NCI-H2196 (cell line): ENCODE results near the gene SORBS2.

Experiments
- DNase-seq: peaks from one replicate; lab custom pipeline; 2025; ENCODE audit not compliant: unreplicated experiment; lab: John Stamatoyannopoulos, UW

The SORBS2 gene

DNA sequence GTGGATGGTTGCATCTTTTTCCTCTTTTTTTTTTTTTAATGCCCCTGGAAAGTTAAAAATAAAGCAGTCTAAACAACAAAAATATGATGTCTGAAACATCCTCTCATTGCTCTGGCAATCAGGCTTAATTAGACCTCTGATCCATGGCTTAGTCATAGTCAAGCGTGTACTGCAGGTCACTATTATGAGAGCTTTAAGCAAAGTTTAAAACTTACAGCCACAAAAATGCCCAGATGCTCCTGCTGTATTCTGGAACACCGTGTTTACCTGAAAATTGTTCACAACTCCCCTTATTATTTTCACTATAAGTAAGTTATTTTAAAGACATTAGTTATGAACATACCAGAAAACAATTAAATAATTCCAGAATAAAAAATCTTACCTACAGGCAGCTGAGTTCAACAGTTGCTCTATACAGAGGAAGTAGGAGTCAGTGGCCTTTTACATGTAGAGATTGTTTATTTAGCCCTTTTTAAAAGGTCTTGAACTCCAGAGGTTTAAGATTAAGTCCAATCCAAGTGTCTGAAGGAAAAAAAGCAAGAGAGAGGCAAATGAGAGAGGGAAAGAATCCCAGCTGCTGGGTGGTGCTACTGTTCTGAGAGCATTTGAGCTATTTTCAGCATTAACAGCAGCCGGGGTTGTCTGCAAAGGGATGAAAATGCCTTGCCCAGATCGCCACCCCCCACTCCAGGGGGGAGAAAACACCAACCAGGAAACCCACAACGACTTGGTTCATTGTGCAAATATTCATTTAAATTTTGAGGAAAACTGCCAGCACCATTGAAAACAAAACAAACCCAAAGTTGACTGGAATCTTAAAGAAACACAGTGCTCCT is 36.9 kb downstream of the SORBS2 start:
- DNase-seq: no peak

DNA sequence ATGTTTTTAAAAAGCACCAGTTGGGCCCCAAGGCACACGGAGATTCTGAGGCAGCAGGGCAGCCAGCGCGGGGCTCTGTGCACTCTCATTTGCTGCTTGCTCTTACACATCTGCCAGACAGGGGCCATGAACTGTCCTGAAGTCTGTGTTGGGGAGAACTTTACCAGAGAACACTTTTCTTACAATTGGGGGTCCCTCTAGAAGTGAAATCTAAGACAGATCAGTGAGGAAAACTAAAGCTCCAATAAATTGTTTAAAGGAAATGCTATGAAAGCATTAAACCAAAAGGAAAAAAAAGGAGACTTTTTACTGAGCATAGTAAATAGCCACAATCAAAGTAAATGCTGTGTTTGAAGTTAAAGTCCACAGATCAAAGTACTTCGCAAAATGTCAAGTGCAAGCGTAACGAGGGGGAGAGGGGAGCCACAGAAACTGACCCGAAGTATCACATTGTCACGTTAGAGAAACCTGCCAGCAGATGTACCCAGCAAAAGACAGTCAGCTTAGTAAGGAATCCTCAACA is 37.8 kb downstream of the SORBS2 start:
- no peak for DNase-seq

DNA sequence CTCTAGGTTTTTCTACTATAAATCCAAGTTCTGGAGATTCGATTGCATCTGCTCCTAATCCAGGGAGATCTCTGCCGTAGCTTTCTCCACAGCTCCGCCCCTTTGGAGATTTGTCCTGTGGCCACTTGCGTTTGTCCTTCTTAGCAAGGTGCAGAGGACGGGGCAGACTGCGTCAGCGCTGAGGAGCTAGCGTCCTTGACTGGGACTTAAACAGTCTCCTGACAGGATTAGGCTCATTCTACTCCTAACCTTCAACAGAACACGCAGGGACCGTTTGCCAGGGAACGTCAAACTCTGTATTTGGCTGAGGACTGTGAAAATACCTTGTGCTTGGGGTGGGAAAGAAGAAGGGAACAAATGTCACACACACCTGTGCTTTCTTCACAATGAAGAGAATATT is 38.6 kb downstream of the SORBS2 start:
- no peak for DNase-seq

DNA sequence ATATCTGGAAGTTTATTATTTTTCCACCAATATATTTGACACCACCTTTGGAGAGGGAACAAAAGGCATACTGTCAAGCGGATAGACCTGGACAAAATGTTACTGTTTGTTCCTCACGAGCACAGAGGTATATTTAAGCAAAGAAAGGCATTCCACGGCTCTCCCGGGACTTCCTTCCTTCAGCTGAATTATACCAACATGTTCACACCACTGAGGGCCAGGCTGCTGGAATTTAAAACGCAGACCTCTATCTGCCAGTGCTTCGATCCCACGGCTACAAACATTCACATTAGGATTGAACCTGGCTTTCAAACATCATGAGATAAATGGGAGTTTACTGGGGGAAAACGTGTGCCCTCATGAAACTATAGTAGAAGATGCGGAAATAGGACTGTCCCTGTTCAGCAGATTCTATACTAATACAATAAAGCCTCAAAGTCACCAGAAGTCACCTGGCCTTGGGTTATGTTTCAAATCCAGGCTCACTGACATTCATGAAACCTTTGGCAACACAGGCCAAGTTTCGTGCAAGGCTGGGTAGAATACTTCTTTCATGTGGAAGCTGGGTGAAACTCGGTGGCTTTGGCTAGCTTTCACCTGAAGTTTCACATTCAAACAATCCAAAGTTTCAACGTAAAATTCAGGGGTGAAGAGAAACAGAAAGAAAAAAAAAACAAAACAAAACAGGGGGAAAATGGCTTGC is 39.5 kb downstream of the SORBS2 start:
- no peak for DNase-seq

DNA sequence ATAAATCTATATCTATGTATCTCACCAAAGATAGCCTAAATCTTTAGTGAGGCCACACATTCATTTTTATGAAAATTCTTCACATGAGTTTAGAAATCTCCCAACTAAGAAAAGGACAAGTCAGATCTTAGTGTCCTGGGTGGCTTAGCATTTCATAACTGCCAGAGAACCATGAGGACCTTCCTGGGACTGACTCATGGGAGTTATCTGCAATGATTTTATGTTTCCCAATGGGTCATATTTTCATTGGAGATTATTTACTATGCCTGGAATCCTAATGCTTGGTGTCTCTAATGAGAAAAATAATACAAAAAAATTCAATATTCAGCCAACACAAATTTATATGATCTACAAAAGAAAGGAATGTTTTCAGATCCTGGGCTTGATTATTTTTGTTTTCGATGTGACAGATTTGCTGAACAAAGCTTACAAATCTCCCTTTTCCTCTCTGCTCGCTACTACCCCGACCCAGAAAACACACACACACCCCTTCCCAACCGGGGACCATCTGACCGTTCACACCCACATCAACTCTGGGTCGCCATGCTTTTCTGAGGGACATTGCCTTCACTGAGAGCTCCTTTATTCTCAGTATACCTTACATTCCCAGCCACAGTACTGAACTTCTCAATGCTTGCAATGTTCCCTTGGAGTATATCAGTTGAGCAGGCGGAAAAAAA is 40.1 kb downstream of the SORBS2 start:
- DNase-seq: no peak

DNA sequence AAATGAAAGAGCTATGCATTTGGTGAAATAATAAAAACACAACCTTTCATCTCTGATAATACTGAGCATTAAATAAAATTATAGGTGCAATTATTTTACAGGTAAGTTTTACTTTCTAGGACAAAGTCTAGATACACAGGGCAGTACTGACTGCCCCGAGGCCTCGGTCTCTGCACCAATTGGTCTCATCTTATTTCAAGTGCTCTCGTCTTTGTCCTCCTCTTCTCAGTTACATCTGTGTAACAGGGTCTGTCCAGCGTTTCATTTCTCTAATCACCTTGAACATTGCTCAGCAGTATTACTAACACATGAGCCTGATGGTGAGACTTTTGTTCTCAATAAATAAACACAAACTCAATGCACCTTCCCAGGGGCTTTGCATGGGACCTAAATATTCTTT is 44.5 kb downstream of the SORBS2 start:
- no peak for DNase-seq

DNA sequence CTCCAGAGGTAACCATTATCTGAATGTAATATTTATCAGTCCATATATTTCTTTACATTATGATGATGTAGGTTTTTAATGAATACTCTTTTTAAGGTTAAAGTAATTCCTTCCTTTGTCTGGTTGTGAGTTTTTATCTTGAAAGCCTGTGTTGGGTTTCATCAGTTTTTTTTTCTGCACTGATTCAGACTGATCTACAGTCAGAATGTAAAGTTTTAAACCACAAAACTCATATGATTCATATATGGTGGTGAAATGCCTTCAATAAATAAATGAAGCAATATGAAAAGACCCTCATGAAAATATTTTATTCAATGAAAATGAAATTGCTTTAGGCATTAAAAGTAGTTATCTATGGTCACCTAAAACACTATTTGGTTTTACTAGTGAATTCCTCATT is 47.1 kb downstream of the SORBS2 start:
- no peak for DNase-seq

DNA sequence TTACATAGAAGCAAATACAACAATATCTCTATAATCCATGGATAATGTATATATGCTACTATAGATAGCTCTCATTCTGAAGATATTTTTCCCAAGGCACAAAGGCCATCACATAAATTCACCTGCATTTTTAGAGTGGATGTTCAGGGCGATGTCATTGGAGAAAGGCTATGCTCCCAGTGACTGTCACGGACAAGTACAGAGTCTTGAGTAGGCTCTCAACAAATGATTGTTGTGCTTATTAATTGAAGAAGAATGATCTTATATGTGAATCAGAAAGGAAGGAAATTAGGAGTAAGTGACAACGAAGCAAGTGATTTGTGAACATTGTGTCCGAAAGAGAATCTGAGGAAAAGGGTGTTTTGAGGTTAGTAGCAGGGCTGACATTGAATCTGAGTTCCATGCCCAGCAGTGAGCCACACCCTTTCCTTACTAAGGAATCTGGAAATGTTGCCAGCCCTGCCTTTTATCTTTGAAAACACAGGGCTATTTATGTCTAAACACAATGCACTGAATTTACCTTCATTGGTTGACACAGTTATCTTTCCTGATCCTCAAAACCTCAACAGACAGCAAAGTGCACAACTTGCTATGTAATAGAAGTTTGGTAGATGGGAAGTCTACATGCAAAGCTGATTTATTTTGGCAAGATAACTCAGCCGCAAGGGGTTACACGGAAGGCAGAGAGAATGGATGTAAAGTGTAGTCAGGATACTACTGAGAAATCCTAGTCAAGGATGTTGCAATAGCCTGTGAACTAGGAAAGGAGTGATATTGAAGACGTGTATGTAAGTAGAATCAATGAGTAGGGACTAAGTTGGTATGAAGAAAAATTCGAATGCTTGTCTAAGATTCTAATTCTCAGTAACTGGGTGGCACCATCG is 50.4 kb downstream of the SORBS2 start:
- no peak for DNase-seq

DNA sequence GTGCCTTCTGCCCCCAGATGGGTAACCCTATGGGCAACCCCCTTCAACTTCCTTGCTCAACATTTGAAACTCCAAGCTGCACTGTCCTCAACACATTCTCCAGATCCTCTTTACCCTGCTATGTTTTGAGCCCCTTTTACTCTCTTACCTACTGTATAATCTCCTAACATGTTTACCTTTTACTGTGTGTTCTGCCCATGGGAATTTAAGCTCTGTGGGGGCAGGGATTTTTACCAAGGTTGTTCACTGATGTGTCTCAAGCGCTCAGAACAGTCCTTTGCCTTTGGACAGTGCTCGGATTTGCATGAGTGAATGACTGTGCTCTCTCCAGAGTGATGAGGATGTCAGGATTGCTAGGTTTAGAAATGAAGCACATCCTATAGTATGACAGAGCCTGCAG is 53.2 kb downstream of the SORBS2 start:
- DNase-seq: no peak

DNA sequence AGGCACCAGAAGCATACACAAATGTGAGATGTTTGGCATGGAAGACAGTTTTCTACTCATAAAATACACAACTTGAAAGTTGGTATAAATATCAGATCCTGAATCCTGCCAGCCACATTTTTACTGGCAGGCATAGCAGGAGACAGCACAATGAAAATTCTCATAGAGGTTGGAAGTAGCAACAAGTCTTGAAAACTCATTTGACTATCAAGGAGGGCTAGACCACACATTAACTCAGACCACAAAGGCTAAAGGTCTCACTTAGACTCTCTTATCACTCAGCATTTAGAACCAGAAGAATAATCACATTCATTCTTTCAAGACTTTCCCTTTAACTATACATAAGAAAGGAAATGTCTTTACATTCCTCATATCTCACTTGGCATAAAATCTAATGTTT is 56.5 kb downstream of the SORBS2 start:
- DNase-seq: no peak

DNA sequence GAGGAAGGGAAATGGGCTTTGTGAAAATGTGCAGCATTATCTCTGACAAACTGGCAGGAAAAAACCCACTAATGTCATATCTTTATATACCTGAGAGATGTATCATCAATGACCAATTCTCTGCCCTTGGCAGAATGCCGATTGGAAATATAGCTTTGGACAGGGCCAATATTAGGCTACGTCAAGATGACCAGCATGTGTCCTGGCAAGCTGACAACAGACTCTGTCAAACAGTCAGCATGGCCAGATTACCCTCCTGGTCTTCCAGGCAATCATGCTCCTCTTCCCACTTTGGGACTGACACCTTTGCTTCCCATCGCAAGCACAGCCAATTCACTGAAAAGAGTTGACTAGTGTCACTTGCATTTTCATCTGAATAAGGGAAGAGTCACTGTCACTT is 57.0 kb downstream of the SORBS2 start:
- peak; percentile 5 for DNase-seq

DNA sequence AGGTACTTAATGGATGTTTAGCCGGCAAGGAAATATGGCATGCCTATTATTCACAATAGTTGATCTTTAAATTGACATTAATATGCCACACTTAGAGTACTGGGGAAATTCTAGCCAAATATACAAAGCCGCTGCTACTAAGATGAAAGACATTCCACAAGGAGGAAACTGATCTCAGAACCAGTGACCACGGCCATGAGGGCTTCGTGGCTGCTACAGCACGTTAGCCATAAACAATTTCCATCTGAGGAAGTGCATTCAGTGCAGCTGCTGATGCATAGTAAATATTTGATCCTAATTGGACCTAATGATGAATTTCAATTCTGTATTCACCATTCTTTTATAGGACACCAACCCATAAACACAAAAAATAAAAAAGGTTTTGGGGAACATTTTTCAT is 59.1 kb downstream of the SORBS2 start:
- DNase-seq: no peak

DNA sequence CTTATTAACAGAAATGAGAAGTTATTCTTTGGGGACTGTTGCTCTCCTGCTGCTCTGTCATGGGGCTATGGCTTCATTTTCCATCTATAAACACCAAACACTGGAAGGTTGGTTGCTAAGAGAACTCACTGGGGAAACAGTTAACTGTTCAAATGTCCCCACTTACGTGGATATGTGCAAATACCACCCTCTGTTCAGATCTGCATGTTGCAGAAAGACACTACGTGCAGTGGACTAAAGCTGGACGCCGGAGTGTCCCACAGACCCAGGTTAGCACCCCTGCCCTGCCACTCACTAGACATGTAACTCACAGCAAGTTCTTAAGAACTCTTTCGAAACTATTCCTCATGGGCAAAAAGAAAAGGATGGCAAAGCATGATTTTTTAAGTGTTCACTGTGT is 62.1 kb downstream of the SORBS2 start:
- DNase-seq: no peak

DNA sequence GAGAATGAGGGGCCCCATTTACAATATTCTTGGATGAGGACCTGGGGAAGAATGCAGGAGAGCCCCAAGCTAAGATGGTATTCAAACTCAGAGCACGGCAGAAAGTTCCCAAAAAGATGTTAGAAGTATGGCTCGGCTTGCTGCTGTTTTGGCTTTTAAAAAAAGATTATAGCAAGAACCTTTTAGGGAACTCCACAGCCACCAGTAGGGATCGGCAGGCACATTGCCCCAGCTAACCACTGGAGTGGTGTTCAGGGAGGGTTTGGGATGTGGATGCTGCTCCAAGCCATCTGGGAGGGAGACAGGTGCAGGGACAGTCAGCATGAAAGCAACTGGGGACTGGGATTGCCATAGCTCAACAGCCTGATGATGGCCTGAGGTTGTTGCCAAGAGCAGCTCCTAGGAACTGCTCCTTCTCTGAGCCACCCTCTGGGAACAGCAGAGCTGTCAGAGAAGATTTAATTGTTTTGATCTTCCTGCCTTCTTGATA is 63.0 kb downstream of the SORBS2 start:
- no peak for DNase-seq

DNA sequence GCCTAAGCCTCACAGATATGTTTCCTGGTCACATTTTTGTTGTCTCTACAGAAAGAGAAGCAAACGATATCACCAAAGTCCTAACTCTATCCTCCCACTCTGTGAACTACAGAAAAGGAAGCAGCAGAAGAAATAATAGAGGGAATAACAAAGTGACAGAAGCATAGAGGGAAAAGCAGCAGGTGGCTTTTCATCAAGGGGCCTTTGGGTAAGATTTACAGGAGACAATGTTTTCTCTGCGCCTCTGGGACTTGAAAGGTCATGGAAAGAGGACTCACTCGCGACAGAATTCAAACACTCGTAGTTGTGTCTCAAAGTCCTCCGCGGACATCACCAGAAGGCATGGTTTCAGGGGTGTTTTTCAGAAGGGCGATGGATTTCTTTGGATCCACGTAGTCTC is 66.1 kb downstream of the SORBS2 start:
- no peak for DNase-seq

DNA sequence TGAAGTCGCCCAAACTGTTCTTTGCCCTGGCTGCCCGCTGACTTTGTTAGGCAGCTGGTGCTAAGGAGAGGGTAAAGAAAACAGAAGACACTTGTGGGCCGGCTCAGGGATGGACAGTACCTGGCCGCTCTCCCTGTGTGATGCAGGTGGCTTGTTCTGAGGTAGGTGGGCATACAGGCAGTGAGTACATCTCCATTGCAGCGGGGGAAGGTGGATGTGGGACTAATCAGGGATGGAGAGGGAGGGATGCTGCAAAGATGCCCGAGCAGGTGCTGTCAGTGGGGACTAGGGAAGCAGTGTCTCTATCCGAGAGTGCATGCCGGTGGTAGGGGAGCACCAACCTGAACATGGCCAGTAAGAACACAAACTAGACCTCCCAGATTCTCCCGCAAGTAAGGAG is 67.0 kb downstream of the SORBS2 start:
- no peak for DNase-seq

DNA sequence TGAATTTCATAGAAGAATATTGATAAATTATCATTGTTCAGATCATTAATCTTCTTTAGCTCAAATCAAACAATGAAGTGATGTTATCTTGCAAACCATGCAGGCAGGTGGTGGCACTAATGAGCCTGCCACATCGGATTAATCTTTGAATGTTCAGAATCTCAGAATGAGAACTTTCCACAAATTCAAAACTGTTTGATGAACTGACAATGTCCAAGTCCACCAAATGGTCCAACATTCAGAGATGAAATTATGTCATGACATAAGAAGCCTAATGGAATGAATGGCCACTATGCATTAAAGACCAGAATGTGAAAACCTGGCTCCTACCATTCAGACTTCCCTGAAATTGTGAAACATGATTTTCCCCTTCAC is 67.5 kb downstream of the SORBS2 start:
- no peak for DNase-seq

DNA sequence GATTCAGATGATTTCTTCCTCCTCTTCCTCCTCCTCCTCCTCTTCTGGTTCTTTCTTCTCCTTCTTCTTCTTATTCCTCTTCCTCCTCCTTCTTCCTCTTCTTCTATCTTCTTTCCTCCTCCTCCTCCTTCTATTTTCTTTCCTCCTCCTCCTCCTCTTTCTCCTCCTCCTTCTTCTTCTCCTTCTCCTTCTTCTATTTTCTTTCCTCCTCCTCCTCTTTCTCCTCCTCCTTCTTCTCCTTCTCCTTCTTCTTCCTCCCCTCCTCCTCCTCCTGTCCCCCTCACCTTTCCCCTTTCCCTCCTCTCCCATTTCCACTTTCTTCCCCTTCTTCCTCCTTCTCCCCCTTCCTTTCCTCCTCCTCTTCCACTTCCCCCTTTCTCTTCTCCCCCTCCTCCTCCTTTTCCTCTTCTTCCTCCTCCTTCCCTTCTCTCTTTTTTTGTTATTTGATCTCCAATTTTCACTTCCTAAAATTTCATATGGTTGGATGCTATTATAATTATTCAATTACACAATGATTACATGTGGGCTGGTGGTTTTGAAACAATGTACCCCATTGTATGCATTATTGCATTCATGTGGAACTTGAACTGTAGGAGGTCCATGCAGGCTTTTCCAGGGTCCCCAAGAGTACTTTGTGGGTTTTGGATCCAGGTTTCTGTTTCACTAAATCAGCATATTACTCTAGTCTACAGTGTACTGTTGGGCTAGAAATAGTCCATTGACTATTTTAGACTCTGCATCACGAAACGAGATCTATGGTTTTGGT is 68.1 kb downstream of the SORBS2 start:
- DNase-seq: no peak

DNA sequence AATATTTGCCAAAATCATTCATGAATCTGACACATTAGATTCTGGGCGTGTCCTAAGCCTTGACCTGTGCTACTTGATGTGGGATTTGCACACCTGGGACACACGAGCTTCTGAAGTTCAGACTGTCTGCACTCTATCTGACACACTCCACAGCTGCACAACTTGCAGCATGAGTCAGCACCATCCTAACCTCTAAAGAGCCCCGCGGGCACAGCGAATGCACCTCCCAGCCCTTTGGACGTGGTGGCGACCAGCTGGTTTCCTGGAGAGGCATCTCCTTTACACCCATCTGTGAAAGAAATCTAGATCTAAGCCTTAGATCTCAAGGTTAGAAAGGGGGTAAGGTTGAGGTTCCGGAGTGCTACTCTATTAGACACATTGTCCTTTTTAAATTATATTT is 69.2 kb downstream of the SORBS2 start:
- DNase-seq: no peak

DNA sequence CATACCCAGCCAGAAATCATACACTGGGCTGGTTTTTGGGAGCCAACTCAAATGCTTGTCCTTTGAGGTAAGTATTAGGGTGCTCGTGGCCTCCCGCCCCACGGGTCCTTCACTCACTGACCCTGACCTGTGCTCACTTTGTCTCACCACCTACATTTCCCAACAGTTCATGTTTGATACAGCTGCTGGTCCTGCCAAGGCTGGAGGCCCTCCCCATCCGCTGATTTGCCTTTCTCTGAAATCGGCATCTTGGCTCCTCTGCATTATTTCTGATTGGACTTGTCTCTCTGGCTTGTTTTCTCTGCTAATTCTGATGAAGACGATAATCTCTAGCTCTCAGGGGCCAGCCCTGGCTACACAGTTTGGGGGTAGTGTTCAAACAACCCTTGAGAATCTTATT is 70.2 kb downstream of the SORBS2 start:
- no peak for DNase-seq
